Testis (tissue), 2 donors: Measurements from ENCODE around the gene KCNH2.

Source experiments
- POLR2A ChIP-seq: fragments of 450-650 bp; IDR thresholded peaks from one replicate; pipeline ENCODE4 v1.6.1; 2017; ENCODE audit warnings: antibody characterized with exemption, mild to moderate bottlenecking, moderate library complexity
- TF ChIP-seq, protein P1 (sequence below), 3 experiments: fragments of 450-650 bp in 2 of 3; fragments of 200-600 bp in 1 of 3; sonication (generic) in 1 of 3; IDR thresholded peaks; one replicate each; pipeline ENCODE4 v1.5.1; 2016 to 2019; ENCODE audit warnings: antibody characterized with exemption in 3 of 3, mild to moderate bottlenecking in 2 of 3, moderate library complexity in 1 of 3

DNA sequence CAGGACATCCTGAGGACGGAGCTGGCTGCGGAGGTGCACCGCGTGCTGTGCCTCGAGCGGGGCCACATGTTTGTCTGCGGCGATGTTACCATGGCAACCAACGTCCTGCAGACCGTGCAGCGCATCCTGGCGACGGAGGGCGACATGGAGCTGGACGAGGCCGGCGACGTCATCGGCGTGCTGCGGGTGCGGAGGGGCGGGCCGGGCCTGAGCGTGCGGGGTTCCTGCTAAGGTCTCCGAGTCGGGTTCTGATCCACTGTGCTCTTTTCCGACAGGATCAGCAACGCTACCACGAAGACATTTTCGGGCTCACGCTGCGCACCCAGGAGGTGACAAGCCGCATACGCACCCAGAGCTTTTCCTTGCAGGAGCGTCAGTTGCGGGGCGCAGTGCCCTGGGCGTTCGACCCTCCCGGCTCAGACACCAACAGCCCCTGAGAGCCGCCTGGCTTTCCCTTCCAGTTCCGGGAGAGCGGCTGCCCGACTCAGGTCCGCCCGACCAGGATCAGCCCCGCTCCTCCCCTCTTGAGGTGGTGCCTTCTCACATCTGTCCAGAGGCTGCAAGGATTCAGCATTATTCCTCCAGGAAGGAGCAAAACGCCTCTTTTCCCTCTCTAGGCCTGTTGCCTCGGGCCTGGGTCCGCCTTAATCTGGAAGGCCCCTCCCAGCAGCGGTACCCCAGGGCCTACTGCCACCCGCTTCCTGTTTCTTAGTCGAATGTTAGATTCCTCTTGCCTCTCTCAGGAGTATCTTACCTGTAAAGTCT is 35.8 kb upstream of the KCNH2 start:
- TF ChIP-seq POLR2A: no peak
- TF ChIP-seq, protein P1, sequence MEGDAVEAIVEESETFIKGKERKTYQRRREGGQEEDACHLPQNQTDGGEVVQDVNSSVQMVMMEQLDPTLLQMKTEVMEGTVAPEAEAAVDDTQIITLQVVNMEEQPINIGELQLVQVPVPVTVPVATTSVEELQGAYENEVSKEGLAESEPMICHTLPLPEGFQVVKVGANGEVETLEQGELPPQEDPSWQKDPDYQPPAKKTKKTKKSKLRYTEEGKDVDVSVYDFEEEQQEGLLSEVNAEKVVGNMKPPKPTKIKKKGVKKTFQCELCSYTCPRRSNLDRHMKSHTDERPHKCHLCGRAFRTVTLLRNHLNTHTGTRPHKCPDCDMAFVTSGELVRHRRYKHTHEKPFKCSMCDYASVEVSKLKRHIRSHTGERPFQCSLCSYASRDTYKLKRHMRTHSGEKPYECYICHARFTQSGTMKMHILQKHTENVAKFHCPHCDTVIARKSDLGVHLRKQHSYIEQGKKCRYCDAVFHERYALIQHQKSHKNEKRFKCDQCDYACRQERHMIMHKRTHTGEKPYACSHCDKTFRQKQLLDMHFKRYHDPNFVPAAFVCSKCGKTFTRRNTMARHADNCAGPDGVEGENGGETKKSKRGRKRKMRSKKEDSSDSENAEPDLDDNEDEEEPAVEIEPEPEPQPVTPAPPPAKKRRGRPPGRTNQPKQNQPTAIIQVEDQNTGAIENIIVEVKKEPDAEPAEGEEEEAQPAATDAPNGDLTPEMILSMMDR (IDR thresholded peaks at IDR 0.05): peak in 1 of 3 experiments; percentile 23
